HG02884 (cell line): ENCODE data around the gene TMEM82.

Experiments
- ATAC-seq: cut with Tn5 transposase; IDR thresholded peaks from one replicate; pipeline ENCODE4 v1.9.1; 2021; ENCODE audit warnings: mild to moderate bottlenecking, moderate library complexity; ENCODE audit not compliant: unreplicated experiment

The TMEM82 gene

GRCh38 chr1:15755646-15756040 is 13.3 kb downstream of the TMEM82 start:
- no peak for ATAC-seq

- ATAC-seq, result no peak
Observed at GRCh38 chr1:15756143-15757015, 14.1 kb downstream of the TMEM82 start.

GRCh38 chr1:15757016-15757543 is 14.8 kb downstream of the TMEM82 start:
- no peak for ATAC-seq

- no peak for ATAC-seq
Observed at GRCh38 chr1:15757575-15758342, 15.5 kb downstream of the TMEM82 start.

GRCh38 chr1:15758343-15758931 is 16.1 kb downstream of the TMEM82 start, which contains the start of gene FBLIM1:
Gene FBLIM1 (plus strand): TSS chr1:15758795. CDS start chr1:15764984, 6,189 bp downstream.
- no peak for ATAC-seq

- no peak for ATAC-seq
Observed at GRCh38 chr1:15758953-15759661, 16.8 kb downstream of the TMEM82 start.

- no peak for ATAC-seq
Observed at GRCh38 chr1:15760520-15761211, 18.4 kb downstream of the TMEM82 start.

GRCh38 chr1:15761366-15762128 is 19.2 kb downstream of the TMEM82 start:
- no peak for ATAC-seq

GRCh38 chr1:15762546-15762945 is 20.2 kb downstream of the TMEM82 start:
- no peak for ATAC-seq

GRCh38 chr1:15764269-15764764 is 22.0 kb downstream of the TMEM82 start:
- ATAC-seq, result no peak

- ATAC-seq, result no peak
Observed at GRCh38 chr1:15764890-15765289, 22.6 kb downstream of the TMEM82 start.

- no peak for ATAC-seq
Observed at GRCh38 chr1:15765495-15766194, 23.3 kb downstream of the TMEM82 start.

- no peak for ATAC-seq
Observed at GRCh38 chr1:15767941-15768340, 25.6 kb downstream of the TMEM82 start.

- no peak for ATAC-seq
Observed at GRCh38 chr1:15768388-15768787, 26.1 kb downstream of the TMEM82 start.

GRCh38 chr1:15770313-15770962 is 28.1 kb downstream of the TMEM82 start:
- no peak for ATAC-seq

- no peak for ATAC-seq
Observed at GRCh38 chr1:15771836-15772515, 29.7 kb downstream of the TMEM82 start.

- no peak for ATAC-seq
Observed at GRCh38 chr1:15775706-15776105, 33.4 kb downstream of the TMEM82 start.
